Stimulated activated CD4-positive, alpha-beta T cell treated with anti-CD3 and anti-CD28 coated beads, TNF-alpha, amount 100 ng/mL, for 4 hours (primary cell): ENCODE measurements around the gene TNIP1.

Source experiments
- DNase-seq, 3 experiments: peaks; one replicate each; pipeline ENCODE4 v3.0.0-alpha.2; 2020; ENCODE audit warnings: low read depth in 3 of 3

TNIP1 gene

GRCh38 chr5:151022511-151023018 lies 58.3 kb downstream of the TNIP1 start:
- DNase-seq, result no peak

DNA sequence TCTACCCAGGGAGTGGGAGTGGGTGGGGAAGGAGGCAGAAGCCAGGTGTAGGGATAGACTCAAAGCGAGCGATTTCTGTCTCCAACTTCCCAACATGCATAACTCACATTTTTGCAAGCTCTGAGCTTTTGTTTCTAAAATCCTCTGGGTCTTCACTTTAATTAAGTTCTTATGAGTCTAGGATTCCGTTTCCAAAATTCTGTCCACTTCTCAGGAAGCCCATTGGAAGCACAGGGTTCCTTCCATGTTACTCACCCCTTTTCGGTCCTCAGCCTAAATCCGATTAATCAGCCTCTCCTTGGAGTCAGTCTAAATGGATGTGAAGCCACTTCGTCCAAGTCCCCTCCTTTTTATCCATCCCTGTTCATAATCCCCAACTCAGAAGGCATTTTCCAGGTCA lies 59.1 kb downstream of the TNIP1 start:
- no peak for DNase-seq

DNA sequence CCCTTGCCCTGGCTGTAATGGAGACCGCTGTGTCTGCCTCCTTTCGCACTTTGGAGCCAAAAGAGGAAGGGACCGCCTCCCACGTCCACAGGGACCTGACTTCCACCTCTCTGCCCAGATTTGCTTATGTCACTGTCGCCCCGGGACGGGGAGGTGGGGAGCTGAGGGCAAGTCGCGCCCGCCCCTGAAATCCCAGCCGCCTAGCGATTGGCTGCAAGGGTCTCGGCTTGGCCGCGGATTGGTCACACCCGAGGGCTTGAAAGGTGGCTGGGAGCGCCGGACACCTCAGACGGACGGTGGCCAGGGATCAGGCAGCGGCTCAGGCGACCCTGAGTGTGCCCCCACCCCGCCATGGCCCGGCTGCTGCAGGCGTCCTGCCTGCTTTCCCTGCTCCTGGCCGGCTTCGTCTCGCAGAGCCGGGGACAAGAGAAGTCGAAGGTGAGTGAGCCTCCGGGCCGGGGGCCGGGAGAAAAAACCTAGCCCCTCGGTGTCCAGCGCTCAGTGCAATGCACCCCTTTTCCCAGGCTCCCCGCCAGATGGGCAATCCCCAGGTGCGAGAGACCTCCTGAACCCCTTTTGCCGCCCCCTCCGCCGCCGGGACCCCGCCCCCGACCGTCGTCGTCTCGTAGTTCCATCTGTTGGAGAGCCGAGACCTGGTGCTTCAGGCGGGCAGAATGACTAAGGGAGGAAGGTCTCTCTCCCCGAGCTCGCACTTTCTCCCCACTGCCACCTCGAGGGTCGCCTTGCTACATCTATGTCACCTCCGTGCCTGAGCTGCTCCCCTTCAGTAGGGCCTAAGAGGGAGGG lies 60.3 kb downstream of the TNIP1 start, which contains the start of gene GPX3:
GPX3 (plus strand) TSS at position 288 of the 807 bp plus-strand sequence; CDS start at position 352, 64 bp downstream.
- DNase-seq, result peak in 1 of 3 experiments; percentile 27

GRCh38 chr5:151019331-151019730 lies 61.5 kb downstream of the TNIP1 start:
- DNase-seq, result no peak

DNA sequence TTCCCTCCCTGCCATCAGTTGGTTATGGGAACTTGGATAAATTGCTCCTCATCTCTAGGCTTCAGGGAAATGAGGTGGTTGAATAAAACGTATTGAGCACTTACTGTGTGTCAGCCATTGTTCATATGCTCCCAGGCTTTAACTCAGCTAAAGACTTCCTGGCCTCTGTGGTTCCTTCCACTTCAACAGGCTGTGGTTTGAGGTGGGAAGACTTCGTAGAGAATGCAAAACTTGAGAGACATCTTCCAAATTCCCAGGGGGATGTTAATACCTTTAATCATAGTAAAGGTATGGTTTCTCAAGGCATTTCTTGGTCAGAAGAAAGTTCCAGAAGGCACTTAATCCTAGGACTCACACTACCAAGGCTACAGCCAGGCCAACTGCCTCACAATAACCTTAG lies 62.0 kb downstream of the TNIP1 start:
- no peak for DNase-seq

- no peak for DNase-seq
Measured at GRCh38 chr5:151017897-151018296, 62.9 kb downstream of the TNIP1 start.

DNA sequence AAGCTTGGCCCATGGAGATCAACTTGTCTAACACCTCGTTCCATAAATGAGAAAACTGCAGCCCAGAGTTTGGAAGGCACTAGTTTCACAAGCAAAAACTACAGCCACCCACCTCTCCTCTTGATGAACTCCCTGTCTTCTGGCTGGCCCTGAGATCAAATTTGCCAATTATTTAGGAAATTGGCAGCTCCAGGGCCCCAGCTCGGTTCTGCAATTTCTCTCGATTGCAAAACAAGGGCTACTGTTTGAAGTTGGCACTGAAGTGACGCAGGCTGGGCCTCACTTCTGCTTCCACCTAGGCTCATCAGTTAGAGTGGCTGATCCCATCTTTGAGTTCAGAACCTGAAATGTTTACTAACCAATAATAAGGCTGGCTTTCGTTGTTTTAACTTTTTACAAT lies 64.1 kb downstream of the TNIP1 start:
- no peak for DNase-seq

DNA sequence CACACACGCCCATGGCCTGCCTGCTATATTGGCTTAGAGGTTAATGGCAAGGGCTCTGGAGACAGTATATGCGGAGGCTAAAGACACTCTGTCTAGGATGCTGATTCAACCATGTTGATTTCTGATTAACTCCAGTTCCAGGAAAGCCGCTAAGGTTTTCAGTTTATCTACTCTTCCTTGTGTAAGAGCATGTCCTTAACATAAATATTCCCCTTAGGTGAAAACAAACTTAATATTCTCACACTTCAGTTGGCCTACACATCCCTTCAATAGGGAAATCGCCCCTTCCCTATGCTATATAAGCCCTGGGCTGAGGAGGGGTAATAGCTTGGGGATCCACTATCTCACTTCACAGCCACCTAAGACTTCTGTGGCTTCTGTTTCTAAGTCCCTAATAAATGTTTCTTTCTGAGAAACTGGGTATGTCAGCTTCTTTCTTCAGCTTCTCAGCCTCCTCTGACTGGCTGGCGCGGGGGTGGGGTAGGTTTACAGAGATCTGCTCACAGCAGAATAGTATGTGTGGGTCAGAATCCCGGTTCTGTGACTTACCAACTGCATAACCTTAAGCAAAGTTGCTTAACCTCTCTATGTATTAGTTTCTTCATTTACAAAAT lies 64.8 kb downstream of the TNIP1 start:
- DNase-seq, result no peak

DNA sequence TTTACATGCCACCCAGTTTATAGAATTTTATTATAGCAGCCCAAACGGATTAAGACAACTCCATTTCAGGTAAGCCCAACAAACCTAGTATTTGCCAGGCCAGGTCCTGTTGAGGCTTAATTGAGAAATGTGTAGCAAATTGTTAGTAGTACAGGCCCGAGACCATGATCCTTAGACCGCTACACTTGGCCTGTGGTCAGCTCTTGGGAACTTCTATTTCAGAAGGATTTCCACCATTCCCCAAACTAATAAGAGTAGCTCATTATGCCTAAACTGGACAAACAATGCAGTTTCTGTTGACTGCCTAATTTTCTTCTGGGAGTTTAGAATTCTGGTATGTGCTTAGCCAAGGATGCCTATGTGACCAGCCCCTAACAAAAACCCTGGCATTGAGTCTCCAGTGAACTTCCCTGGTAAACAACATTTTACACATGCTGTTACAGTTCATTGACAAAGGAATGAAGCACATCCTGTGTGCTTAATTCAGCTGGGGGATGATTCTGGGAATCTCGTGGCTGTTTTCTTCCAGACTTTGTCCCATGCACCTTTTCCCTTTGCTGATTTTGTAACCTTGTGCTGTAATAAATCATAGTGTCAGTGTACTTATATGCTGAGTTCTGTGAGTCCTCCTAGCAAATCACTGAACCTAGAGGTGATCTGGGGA lies 66.0 kb downstream of the TNIP1 start:
- no peak for DNase-seq

- no peak for DNase-seq
Measured at GRCh38 chr5:151012862-151013261, 68.0 kb downstream of the TNIP1 start.

GRCh38 chr5:151008906-151009305 lies 71.9 kb downstream of the TNIP1 start:
- no peak for DNase-seq

- DNase-seq, result no peak
Measured at GRCh38 chr5:151008210-151008491, 72.7 kb downstream of the TNIP1 start.

GRCh38 chr5:151007430-151008209 lies 73.2 kb downstream of the TNIP1 start:
- DNase-seq, result no peak

DNA sequence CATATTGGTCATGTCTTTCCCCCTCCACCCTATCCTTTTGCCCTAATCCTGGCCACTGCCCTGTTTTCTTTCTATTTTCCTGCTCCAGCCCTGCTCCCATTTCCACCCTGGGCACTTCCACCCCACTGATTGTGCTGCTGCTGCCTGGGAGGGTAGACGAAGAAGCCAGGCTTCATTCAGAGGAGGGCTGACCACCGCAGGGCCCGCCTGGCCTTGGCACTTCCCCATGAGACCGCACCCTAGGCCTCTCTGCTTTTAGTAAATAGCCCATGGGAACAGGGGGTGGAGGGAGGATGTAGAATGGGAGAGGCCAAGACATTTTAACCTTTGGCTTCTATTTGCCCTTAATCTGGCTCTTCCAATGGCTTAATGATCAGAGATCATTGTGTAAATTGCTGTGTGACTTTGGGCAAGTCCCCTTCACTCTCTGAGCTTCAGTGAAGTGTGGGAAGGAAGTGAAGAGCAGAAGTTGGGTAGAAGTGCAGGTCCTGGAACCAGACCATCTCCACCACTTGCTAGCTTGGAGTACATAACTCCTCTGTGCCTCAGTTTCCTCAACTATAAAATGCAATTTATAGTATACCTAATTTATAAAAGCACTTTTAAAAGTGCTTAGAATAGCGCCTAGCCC lies 74.0 kb downstream of the TNIP1 start:
- DNase-seq, result no peak

DNA sequence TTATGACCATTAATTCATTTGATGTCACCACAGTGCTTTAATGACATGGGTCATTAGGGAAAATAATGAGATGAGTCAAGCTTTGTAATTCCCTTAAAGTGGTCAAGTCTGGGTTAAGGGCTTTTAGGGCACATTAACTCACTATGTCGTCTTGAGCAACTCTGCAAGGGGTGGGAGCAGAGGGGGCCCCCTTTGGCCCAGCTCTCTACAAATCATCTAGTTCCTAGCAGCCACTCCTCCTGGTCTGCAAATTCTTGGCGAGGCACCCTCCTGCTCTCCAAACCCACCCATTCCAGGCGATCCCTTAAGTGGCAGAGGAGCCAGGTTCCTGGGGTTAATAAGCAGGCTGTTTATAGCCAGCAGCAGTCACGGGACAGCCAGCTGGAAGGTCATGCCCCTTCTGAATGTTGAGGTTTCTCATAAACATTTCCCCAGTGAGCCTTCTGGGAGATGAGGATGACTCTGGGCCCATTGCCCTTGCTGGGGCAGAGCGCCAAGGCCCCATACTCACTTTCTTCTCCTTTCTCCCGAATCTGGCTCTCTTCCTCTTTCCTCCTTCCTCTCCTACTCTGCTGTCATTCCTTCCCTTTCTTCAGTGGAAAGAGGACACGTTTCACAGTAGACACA lies 74.8 kb downstream of the TNIP1 start:
- no peak for DNase-seq

- DNase-seq, result no peak
Measured at GRCh38 chr5:151005187-151005949, 75.5 kb downstream of the TNIP1 start.

GRCh38 chr5:151004499-151004898 lies 76.3 kb downstream of the TNIP1 start:
- DNase-seq, result no peak

GRCh38 chr5:151003503-151003860 lies 77.4 kb downstream of the TNIP1 start:
- DNase-seq, result no peak

GRCh38 chr5:151002681-151003502 lies 77.9 kb downstream of the TNIP1 start:
- no peak for DNase-seq

- no peak for DNase-seq
Measured at GRCh38 chr5:151002250-151002649, 78.6 kb downstream of the TNIP1 start.
